ENCODE measurements around the gene PTGER1. TPM values are rescaled to one million over a fixed set of nuclear protein-coding genes. Genes with fewer than 3 reads are reported as not detected.

Gene PTGER1
- total and polyA plus RNA-seq, 2 experiments from 2014 or later, result 0.57 TPM; not detected in 1

DNA sequence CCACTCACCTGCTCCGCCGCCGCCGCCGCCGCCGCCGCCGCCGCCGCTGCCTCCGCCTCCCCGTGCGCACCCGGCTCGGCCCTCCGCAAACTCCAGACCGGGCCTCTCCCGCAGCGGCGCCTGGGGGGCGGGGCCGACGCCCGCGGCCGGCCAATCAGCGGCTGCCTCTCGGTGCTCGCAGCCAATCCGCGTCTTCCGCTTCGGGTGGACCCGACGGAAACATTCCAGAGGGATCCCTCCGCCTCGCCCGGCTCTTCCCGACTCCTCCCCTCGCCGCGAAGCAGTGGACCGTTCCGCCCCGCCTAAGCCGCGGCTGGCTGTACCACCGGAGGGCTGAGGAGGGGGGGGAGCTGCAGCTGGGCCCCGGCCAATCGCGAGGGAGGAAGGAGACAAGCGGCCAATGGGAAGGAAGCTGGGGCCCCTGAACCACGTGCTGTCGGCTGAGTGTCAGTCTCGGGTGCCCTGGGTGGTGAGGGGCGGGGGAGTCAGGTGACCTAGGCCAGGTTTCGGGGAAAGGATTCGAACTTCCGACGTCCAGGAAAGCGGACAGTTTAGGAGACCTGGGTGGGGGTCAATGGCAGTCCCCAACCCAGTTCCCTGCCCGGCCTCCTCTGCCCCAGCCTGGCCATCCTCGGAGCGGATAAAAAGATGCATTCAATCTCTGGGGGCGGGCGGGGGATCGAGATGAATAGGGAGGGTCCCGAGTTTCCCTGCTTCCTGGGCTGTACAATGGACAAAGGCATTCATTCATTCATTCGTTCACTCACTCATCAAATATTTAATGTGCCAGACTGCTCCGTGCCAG is 21.1 kb upstream of the PTGER1 start, which contains the start of gene GIPC1:
Gene GIPC1 (minus strand): TSS at position 99 of the 805 bp plus-strand sequence. CDS start 13,151 bp downstream, outside the sequence.
- Histone ChIP-seq H3K79me2 (replicated peaks; ENCODE audit: insufficient read depth) (peaks cover 28% of the 10 kb centered on the region), H3K4me2 (peak within 1 kb of the TSS; percentile 95), H3K27ac (ENCODE audit: low read depth) (0 out of 2 replicates have a peak within 1 kb of the TSS, but pooled peaks have one; percentile 39), H3F3A (replicated peaks; ENCODE audit: low read depth) (peaks cover 11% of the 10 kb centered on the region), H3K4me3 (peak within 1 kb of the TSS; percentile 90), H4K20me1 (replicated peaks; ENCODE audit: insufficient read depth) (peaks cover 8% of the 10 kb centered on the region; the same call in 1 of the 2 replicates), H3K4me1 (ENCODE audit: insufficient read depth) (no peaks in the 10 kb centered on the region; the same call in 1 of the 2 replicates), H3K27me3 (ENCODE audit: insufficient read depth) (no peaks in the 10 kb centered on the region), H2AFZ (peak within 1 kb of the TSS; percentile 82), H3K36me3 (ENCODE audit: insufficient read depth) (no peaks in the 10 kb centered on the region; the same call in 1 of the 2 replicates), H3K9me2 (ENCODE audit: insufficient read depth) (no peaks in the 10 kb centered on the region)
- peaks cover 22% of the 10 kb centered on the region for H3K4me1 Mint-ChIP-seq
- H3K36me3 Mint-ChIP-seq (ENCODE audit: low read depth), result peaks cover 20% of the 10 kb centered on the region
- ATAC-seq (peak; percentile 93), DNase-seq (ENCODE audit: low spot score) (peak; percentile 99)
- H3K4me3 Mint-ChIP-seq, result peak within 1 kb of the TSS; percentile 89
- TF ChIP-seq POLR2AphosphoS5 (IDR thresholded peaks at IDR 0.05; ENCODE audit: low read depth), result peak; percentile 61; the same call in 1 of the 2 replicates
- TF ChIP-seq, protein P1, sequence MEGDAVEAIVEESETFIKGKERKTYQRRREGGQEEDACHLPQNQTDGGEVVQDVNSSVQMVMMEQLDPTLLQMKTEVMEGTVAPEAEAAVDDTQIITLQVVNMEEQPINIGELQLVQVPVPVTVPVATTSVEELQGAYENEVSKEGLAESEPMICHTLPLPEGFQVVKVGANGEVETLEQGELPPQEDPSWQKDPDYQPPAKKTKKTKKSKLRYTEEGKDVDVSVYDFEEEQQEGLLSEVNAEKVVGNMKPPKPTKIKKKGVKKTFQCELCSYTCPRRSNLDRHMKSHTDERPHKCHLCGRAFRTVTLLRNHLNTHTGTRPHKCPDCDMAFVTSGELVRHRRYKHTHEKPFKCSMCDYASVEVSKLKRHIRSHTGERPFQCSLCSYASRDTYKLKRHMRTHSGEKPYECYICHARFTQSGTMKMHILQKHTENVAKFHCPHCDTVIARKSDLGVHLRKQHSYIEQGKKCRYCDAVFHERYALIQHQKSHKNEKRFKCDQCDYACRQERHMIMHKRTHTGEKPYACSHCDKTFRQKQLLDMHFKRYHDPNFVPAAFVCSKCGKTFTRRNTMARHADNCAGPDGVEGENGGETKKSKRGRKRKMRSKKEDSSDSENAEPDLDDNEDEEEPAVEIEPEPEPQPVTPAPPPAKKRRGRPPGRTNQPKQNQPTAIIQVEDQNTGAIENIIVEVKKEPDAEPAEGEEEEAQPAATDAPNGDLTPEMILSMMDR (conservative IDR thresholded peaks at IDR 0.05; ENCODE audit: low read depth in 2 of 2), result no peak
- peak; percentile 61 for TF ChIP-seq CREB1 (CRISPR knock-in tag; IDR thresholded peaks at IDR 0.05; ENCODE audit: low read depth)
- TF ChIP-seq EZH2 (IDR thresholded peaks at IDR 0.05; ENCODE audit: low read depth, unreplicated experiment), result no peak
- no peak for TF ChIP-seq STAT1 (IDR thresholded peaks at IDR 0.05; ENCODE audit: unreplicated experiment)
- no peak for TF ChIP-seq ZNF331 (CRISPR knock-in tag; IDR thresholded peaks at IDR 0.05; ENCODE audit: low read depth)
- no peaks in the 10 kb centered on the region for H3K9me3 Mint-ChIP-seq
- peaks cover 18% of the 10 kb centered on the region for H3K27me3 Mint-ChIP-seq (ENCODE audit: insufficient read depth, low read depth, poor library complexity)
- H3K27ac Mint-ChIP-seq, result peak within 1 kb of the TSS; percentile 81

DNA sequence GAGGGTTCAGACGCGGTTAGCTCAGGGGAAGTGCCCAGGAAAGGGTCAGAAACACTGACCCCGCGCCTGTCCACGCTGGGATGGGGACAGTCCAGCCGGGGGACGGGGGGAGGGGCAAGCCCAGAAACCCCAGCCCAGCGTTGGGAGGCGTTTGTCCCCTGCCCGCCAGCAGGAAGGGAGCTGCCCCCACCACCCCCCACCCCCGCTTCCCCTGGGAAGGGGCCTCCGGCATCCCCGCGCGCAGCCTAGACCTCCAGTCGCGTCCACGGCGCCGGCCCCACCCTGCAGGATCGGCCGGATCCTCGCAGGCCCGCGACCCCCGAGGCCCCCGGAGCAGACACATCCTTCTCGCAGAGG is 20.5 kb upstream of the PTGER1 start:
- H3K4me3 Mint-ChIP-seq, result peak overlapping the region; percentile 89
- H3K27me3 Mint-ChIP-seq (ENCODE audit: insufficient read depth, low read depth, poor library complexity), result peaks cover 19% of the 10 kb centered on the region
- H3K9me3 Mint-ChIP-seq, result no peaks in the 10 kb centered on the region
- H3K27ac Mint-ChIP-seq, result peak overlapping the region; percentile 81
- Histone ChIP-seq H3F3A (replicated peaks; ENCODE audit: low read depth) (peaks cover 11% of the 10 kb centered on the region), H2AFZ (no peak overlapping the region), H3K79me2 (replicated peaks; ENCODE audit: insufficient read depth) (peaks cover 28% of the 10 kb centered on the region), H3K9me2 (ENCODE audit: insufficient read depth) (no peaks in the 10 kb centered on the region), H3K27ac (ENCODE audit: low read depth) (0 out of 2 replicates have a peak overlapping the region, but pooled peaks have one; percentile 26), H3K4me2 (peak overlapping the region; percentile 95), H3K4me3 (peak overlapping the region; percentile 90), H3K4me1 (ENCODE audit: insufficient read depth) (no peaks in the 10 kb centered on the region; the same call in 1 of the 2 replicates), H4K20me1 (replicated peaks; ENCODE audit: insufficient read depth) (peaks cover 8% of the 10 kb centered on the region; the same call in 1 of the 2 replicates), H3K36me3 (ENCODE audit: insufficient read depth) (no peaks in the 10 kb centered on the region; the same call in 1 of the 2 replicates), H3K27me3 (ENCODE audit: insufficient read depth) (no peaks in the 10 kb centered on the region)
- no peak; the same call in 2 of the 3 replicates for ATAC-seq
- H3K36me3 Mint-ChIP-seq (ENCODE audit: low read depth), result peaks cover 22% of the 10 kb centered on the region
- no peak for DNase-seq (ENCODE audit: low spot score)
- H3K4me1 Mint-ChIP-seq, result peaks cover 22% of the 10 kb centered on the region
- TF ChIP-seq, protein P1 (conservative IDR thresholded peaks at IDR 0.05; ENCODE audit: low read depth in 2 of 2), result no peak
- TF ChIP-seq, protein P2, sequence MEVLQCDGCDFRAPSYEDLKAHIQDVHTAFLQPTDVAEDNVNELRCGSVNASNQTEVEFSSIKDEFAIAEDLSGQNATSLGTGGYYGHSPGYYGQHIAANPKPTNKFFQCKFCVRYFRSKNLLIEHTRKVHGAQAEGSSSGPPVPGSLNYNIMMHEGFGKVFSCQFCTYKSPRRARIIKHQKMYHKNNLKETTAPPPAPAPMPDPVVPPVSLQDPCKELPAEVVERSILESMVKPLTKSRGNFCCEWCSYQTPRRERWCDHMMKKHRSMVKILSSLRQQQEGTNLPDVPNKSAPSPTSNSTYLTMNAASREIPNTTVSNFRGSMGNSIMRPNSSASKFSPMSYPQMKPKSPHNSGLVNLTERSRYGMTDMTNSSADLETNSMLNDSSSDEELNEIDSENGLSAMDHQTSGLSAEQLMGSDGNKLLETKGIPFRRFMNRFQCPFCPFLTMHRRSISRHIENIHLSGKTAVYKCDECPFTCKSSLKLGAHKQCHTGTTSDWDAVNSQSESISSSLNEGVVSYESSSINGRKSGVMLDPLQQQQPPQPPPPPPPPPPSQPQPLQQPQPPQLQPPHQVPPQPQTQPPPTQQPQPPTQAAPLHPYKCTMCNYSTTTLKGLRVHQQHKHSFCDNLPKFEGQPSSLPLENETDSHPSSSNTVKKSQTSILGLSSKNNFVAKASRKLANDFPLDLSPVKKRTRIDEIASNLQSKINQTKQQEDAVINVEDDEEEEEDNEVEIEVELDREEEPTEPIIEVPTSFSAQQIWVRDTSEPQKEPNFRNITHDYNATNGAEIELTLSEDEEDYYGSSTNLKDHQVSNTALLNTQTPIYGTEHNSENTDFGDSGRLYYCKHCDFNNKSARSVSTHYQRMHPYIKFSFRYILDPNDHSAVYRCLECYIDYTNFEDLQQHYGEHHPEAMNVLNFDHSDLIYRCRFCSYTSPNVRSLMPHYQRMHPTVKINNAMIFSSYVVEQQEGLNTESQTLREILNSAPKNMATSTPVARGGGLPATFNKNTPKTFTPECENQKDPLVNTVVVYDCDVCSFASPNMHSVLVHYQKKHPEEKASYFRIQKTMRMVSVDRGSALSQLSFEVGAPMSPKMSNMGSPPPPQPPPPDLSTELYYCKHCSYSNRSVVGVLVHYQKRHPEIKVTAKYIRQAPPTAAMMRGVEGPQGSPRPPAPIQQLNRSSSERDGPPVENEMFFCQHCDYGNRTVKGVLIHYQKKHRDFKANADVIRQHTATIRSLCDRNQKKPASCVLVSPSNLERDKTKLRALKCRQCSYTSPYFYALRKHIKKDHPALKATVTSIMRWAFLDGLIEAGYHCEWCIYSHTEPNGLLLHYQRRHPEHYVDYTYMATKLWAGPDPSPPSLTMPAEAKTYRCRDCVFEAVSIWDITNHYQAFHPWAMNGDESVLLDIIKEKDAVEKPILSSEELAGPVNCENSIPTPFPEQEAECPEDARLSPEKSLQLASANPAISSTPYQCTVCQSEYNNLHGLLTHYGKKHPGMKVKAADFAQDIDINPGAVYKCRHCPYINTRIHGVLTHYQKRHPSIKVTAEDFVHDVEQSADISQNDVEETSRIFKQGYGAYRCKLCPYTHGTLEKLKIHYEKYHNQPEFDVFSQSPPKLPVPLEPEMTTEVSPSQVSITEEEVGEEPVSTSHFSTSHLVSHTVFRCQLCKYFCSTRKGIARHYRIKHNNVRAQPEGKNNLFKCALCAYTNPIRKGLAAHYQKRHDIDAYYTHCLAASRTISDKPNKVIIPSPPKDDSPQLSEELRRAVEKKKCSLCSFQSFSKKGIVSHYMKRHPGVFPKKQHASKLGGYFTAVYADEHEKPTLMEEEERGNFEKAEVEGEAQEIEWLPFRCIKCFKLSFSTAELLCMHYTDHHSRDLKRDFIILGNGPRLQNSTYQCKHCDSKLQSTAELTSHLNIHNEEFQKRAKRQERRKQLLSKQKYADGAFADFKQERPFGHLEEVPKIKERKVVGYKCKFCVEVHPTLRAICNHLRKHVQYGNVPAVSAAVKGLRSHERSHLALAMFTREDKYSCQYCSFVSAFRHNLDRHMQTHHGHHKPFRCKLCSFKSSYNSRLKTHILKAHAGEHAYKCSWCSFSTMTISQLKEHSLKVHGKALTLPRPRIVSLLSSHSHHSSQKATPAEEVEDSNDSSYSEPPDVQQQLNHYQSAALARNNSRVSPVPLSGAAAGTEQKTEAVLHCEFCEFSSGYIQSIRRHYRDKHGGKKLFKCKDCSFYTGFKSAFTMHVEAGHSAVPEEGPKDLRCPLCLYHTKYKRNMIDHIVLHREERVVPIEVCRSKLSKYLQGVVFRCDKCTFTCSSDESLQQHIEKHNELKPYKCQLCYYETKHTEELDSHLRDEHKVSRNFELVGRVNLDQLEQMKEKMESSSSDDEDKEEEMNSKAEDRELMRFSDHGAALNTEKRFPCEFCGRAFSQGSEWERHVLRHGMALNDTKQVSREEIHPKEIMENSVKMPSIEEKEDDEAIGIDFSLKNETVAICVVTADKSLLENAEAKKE (CRISPR knock-in tag; IDR thresholded peaks at IDR 0.05), result no peak
- no peak for TF ChIP-seq ZNF331 (CRISPR knock-in tag; IDR thresholded peaks at IDR 0.05; ENCODE audit: low read depth)
- no peak for TF ChIP-seq ZNF114 (CRISPR knock-in tag; IDR thresholded peaks at IDR 0.05)
- TF ChIP-seq POLR2AphosphoS5 (IDR thresholded peaks at IDR 0.05; ENCODE audit: low read depth), result no peak
- no peak for TF ChIP-seq EZH2 (IDR thresholded peaks at IDR 0.05; ENCODE audit: low read depth, unreplicated experiment)
- TF ChIP-seq STAT1 (IDR thresholded peaks at IDR 0.05; ENCODE audit: unreplicated experiment), result no peak

Measured in GM23338 (cell line).